Gastroesophageal sphincter (tissue), 4 donors: ENCODE data around the gene GPC4. TPM values are rescaled to one million over a fixed set of nuclear protein-coding genes. Genes with fewer than 3 reads are reported as not detected.

Source experiments
- ATAC-seq: fragments of 150-250 bp; one replicate; pipeline ENCODE4 v1.9.1; 2016; ENCODE audit warnings: mild to moderate bottlenecking, moderate library complexity
- H3K27ac ChIP-seq, 4 donors: fragments of 200-600 bp; sonication (generic) in 3 of 4; 1 replicate in 3 of 4; 2 replicates in 1 of 4; pipeline ENCODE4 v1.5.1; 2016 to 2019
- H3K27me3 ChIP-seq: fragments of 200-600 bp; sonication (generic); one replicate; pipeline ENCODE4 v1.5.1; 2019
- H3K36me3 ChIP-seq, 2 donors: fragments of 200-600 bp; sonication (generic); one replicate each; pipeline ENCODE4 v1.5.1; 2019; ENCODE audit warnings: control low read depth in 1 of 2
- H3K4me1 ChIP-seq, 3 donors: fragments of 200-600 bp; sonication (generic); 1 replicate in 2 of 3; 2 replicates in 1 of 3; pipeline ENCODE4 v1.5.1; 2016 to 2019; ENCODE audit warnings: control low read depth in 2 of 3
- H3K4me3 ChIP-seq, 2 donors: fragments of 200-600 bp; sonication (generic); one replicate each; pipeline ENCODE4 v1.5.1; 2019; ENCODE audit warnings: mild to moderate bottlenecking in 1 of 2, moderate library complexity in 1 of 2
- H3K9me3 ChIP-seq, 3 donors: fragments of 200-600 bp; sonication (generic); one replicate each; pipeline ENCODE4 v1.5.1; 2017 to 2019; ENCODE audit warnings: control low read depth in 2 of 3
- EP300 ChIP-seq: sonication (generic); formaldehyde crosslinking; IDR thresholded peaks from one replicate; pipeline ENCODE4 v1.6.1; 2017; ENCODE audit warnings: antibody characterized with exemption, mild to moderate bottlenecking
- POLR2A ChIP-seq, 2 donors: fragments of 450-650 bp; IDR thresholded peaks; one replicate each; pipeline ENCODE4 v1.6.1; 2017; ENCODE audit warnings: antibody characterized with exemption in 2 of 2, mild to moderate bottlenecking in 2 of 2, moderate library complexity in 1 of 2
- POLR2AphosphoS5 ChIP-seq: sonication (generic); formaldehyde crosslinking; IDR thresholded peaks from one replicate; pipeline ENCODE4 v1.6.1; 2017; ENCODE audit warnings: antibody characterized with exemption
- WGBS, 2 donors: methylation state at CpG; one replicate each; pipeline ENCODE4 v1.1.5; 2018; ENCODE audit warnings: low coverage in 1 of 2; 5-methylcytosine and 5-hydroxymethylcytosine counted together
- total RNA-seq, 4 donors: library from RNA; depleted of rRNA; stranded (reverse); fragments of >200 nt; gene quantifications; one replicate each; pipeline ENCODE4 v1.1.0, GENCODE V29; 2016
- TF ChIP-seq, protein P1 (sequence below), 4 experiments: fragments of 200-600 bp in 2 of 4; fragments of 450-650 bp in 2 of 4; sonication (generic) in 1 of 4; IDR thresholded peaks; one replicate each; pipeline ENCODE4 v1.5.1; 2017 to 2019; ENCODE audit warnings: antibody characterized with exemption in 4 of 4, mild to moderate bottlenecking in 2 of 4, moderate library complexity in 2 of 4

GPC4 gene
- total RNA-seq, 4 donors from 2014 or later: 62.7 to 97.1 (median 67.9) TPM

DNA sequence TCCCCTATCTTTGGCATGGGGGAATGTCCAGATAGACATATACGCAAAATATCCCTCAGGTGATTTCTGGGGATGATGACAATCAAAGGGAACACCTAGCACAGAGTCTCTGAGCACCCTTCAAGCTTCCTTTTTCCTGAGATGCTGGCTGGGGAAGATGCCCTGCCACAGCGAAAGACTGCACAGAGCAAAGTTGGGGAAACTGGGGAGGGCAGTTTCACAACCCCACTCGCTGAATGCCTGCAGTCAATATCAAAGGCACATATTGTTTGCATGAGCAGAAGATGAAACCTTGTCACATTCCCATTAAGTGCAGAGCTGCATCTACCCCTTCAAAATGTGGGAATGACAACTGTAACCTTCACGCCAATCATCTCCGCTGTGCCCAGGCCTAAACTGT, 2.6 kb downstream of the GPC4 start:
- peaks cover 0 to 46% (median 0%) of the 10 kb centered on the region in 3 donors for H3K4me1 ChIP-seq
- H3K27me3 ChIP-seq: no peaks in the 10 kb centered on the region
- H3K4me3 ChIP-seq: peak overlapping the region; percentile 77 to 94
- ATAC-seq: no peak
- no peaks in the 10 kb centered on the region for H3K9me3 ChIP-seq
- no CpG with 5 or more reads among the region's 5 CpGs for WGBS, 2 donors
- H3K36me3 ChIP-seq: no peaks in the 10 kb centered on the region
- no peak for TF ChIP-seq POLR2AphosphoS5
- TF ChIP-seq, protein P1, sequence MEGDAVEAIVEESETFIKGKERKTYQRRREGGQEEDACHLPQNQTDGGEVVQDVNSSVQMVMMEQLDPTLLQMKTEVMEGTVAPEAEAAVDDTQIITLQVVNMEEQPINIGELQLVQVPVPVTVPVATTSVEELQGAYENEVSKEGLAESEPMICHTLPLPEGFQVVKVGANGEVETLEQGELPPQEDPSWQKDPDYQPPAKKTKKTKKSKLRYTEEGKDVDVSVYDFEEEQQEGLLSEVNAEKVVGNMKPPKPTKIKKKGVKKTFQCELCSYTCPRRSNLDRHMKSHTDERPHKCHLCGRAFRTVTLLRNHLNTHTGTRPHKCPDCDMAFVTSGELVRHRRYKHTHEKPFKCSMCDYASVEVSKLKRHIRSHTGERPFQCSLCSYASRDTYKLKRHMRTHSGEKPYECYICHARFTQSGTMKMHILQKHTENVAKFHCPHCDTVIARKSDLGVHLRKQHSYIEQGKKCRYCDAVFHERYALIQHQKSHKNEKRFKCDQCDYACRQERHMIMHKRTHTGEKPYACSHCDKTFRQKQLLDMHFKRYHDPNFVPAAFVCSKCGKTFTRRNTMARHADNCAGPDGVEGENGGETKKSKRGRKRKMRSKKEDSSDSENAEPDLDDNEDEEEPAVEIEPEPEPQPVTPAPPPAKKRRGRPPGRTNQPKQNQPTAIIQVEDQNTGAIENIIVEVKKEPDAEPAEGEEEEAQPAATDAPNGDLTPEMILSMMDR (IDR thresholded peaks at IDR 0.05): peak in 1 of 4 experiments; percentile 5
- peak overlapping the region in 3 of 4 donors; percentile 88 to 91 (median 90) for H3K27ac ChIP-seq

DNA sequence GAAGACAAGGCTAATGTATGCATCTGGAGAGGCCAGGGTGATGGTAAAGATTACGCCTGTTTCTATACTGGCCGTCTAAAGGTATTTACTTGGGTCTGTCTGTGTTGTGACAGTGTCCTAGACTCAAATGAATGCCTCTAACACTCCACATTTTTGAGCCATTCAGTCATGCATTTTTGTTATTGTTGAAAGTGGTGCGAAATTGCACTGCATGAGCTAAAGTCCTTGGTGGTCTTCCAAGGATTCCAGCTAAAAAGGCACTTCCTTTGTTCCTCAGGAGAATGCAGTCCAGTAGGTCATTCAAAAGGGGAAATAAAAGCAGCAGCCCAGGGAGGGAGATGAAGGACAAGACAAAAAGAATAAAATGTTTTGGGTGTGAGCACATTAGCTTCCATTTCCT, 3.0 kb downstream of the GPC4 start:
- H3K4me3 ChIP-seq: peak overlapping the region; percentile 77 to 94
- H3K36me3 ChIP-seq: no peaks in the 10 kb centered on the region
- WGBS, 2 donors: 0 to 62% methylated on average over 1 to 2 of the region's 3 CpGs
- peaks cover 0 to 50% (median 0%) of the 10 kb centered on the region in 3 donors for H3K4me1 ChIP-seq
- no peak for TF ChIP-seq POLR2A (IDR thresholded peaks at IDR 0.05)
- peak; percentile 19 for TF ChIP-seq POLR2AphosphoS5
- no peak for ATAC-seq
- peak overlapping the region in 3 of 4 donors; percentile 88 to 91 (median 90) for H3K27ac ChIP-seq
- no peaks in the 10 kb centered on the region for H3K9me3 ChIP-seq
- H3K27me3 ChIP-seq: no peaks in the 10 kb centered on the region

DNA sequence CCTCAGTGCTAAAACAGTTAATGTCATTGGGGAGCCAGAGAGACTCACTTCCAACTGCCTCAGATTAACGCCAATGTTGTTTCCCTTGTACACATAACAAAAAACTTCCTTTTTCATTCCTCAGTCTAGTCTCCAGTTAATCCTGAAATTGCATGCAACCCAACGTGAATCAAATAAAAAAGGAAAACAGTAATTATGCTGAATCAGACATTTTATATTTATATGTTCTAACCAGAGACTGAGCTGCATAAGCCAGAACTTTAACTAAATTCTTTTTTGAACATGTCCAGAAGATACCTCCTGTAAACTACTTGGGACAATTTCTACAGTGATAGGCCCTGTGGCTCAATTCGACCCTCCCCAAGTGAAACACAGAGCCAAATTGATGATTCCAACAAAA, 4.7 kb downstream of the GPC4 start:
- no peak for TF ChIP-seq POLR2A (IDR thresholded peaks at IDR 0.05)
- TF ChIP-seq EP300: no peak
- TF ChIP-seq, protein P1 (IDR thresholded peaks at IDR 0.05): no peak
- Histone ChIP-seq H3K36me3 (no peaks in the 10 kb centered on the region), H3K27ac (peak overlapping the region in 1 of 4 donors; percentile 88), H3K4me3 (peak overlapping the region in 1 of 2 donors; percentile 77), H3K9me3 (no peaks in the 10 kb centered on the region), H3K4me1 (peaks cover 0 to 44% (median 0%) of the 10 kb centered on the region in 3 donors), H3K27me3 (no peaks in the 10 kb centered on the region)
- WGBS, 2 donors: 36 to 38% methylated on average over 3 of the region's 3 CpGs
- ATAC-seq: no peak

DNA sequence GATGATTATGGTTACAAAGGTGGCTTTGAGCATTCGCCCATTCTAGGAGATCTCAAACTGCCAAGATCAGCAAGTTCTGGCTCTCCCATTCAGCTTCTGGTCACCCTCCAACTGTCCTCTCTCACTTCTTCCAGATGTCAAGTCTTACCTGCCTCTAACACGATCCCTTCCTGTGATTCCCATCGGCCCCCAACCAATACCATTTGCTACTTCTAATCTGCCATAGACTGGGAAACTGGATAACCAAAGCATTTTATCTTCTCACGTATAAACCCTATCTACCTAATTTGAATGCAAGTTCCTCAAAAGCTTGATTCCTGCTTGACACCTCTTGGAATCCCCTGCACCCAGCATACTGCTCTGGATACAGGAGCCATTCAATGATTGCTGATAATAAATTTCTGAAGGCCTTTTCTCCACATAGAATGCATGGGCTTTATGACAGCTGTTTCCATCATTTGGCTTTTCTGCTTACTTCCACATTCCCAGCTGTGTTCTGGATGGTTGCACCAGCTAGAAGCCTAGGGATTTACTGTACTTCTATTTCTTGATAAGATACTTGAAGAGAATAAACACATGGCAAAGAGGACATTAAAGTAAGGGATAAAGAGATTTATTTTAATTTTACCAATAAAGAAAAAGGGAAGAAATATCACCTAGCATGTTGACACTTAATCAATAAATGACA, 9.6 kb downstream of the GPC4 start:
- peaks cover 0 to 48% (median 0%) of the 10 kb centered on the region in 3 donors for H3K4me1 ChIP-seq

DNA sequence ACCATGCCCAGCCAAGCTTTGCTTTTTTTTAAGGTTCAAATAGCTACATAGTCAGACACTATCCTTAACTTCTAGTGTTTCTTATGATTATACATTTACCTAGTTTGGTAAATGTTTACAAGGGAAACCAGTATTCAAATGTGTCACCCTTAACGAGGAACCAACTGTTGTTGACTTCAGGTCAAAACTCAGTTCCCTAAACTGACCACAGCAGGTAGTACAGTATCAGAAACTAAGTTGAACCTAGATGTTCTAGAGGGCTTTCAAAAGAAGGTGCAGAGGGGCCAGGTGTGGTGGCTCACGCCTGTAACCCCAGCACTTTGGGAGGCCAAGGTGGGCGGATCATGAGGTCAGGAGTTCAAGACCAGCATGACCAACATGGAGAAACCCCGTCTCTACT, 11.3 kb downstream of the GPC4 start:
- no peak for ATAC-seq
- Histone ChIP-seq H3K27me3 (no peaks in the 10 kb centered on the region), H3K4me3 (no peak overlapping the region), H3K4me1 (peaks cover 0 to 52% (median 0%) of the 10 kb centered on the region in 3 donors), H3K9me3 (no peaks in the 10 kb centered on the region), H3K27ac (peak overlapping the region in 2 of 4 donors; percentile 37 to 58), H3K36me3 (no peaks in the 10 kb centered on the region)
- 60% methylated on average over 1 of the region's 4 CpGs; no CpG with 5 or more reads in 1 of the 2 donors for WGBS, 2 donors
- TF ChIP-seq EP300: no peak
- no peak for TF ChIP-seq POLR2A (IDR thresholded peaks at IDR 0.05)

More for the DNA sequence above, 9.6 kb downstream of the GPC4 start:
- Histone ChIP-seq H3K36me3 (no peaks in the 10 kb centered on the region), H3K4me3 (no peak overlapping the region), H3K9me3 (no peaks in the 10 kb centered on the region), H3K27me3 (no peaks in the 10 kb centered on the region), H3K27ac (no peak overlapping the region)
- TF ChIP-seq POLR2AphosphoS5 (no peak), EP300 (no peak), POLR2A (IDR thresholded peaks at IDR 0.05) (no peak)
- TF ChIP-seq, protein P1 (IDR thresholded peaks at IDR 0.05): no peak
- ATAC-seq: no peak
- WGBS, 2 donors: 68 to 85% methylated on average over 3 to 4 of the region's 4 CpGs
